NCI-H2107 (cell line): ENCODE data around the gene EPAS1.

Source experiments
- DNase-seq: peaks from one replicate; lab custom pipeline; 2025; lab: John Stamatoyannopoulos, UW

Gene EPAS1

GRCh38 chr2:46410273-46411244 is 113.4 kb downstream of the EPAS1 start:
- no peak for DNase-seq

- no peak for DNase-seq
Observed at GRCh38 chr2:46411245-46411641, 114.0 kb downstream of the EPAS1 start.

GRCh38 chr2:46411985-46412384 is 114.8 kb downstream of the EPAS1 start:
- DNase-seq, result no peak

GRCh38 chr2:46413111-46413510 is 115.9 kb downstream of the EPAS1 start:
- DNase-seq, result no peak

- DNase-seq, result no peak
Observed at GRCh38 chr2:46413631-46414030, 116.4 kb downstream of the EPAS1 start.

GRCh38 chr2:46414701-46415100 is 117.5 kb downstream of the EPAS1 start:
- DNase-seq, result no peak

GRCh38 chr2:46416280-46416679 is 119.1 kb downstream of the EPAS1 start:
- DNase-seq, result no peak

- no peak for DNase-seq
Observed at GRCh38 chr2:46416739-46417403, 119.7 kb downstream of the EPAS1 start.

- DNase-seq, result no peak
Observed at GRCh38 chr2:46420945-46421344, 123.7 kb downstream of the EPAS1 start.

GRCh38 chr2:46421361-46421760 is 124.2 kb downstream of the EPAS1 start:
- no peak for DNase-seq

- no peak for DNase-seq
Observed at GRCh38 chr2:46422717-46423394, 125.6 kb downstream of the EPAS1 start.

GRCh38 chr2:46424937-46425336 is 127.7 kb downstream of the EPAS1 start:
- no peak for DNase-seq

- DNase-seq, result no peak
Observed at GRCh38 chr2:46428911-46429436, 131.8 kb downstream of the EPAS1 start.

- no peak for DNase-seq
Observed at GRCh38 chr2:46430413-46430812, 133.2 kb downstream of the EPAS1 start.

GRCh38 chr2:46430992-46431391 is 133.8 kb downstream of the EPAS1 start:
- DNase-seq, result no peak

- no peak for DNase-seq
Observed at GRCh38 chr2:46431481-46432235, 134.5 kb downstream of the EPAS1 start.

GRCh38 chr2:46434851-46435273 is 137.7 kb downstream of the EPAS1 start:
- DNase-seq, result no peak

GRCh38 chr2:46435353-46435752 is 138.1 kb downstream of the EPAS1 start:
- no peak for DNase-seq

- DNase-seq, result no peak
Observed at GRCh38 chr2:46435796-46436360, 138.7 kb downstream of the EPAS1 start.
